WTC11 (cell line): ENCODE data around the gene ZBTB32.

Source experiments
- AFF4 ChIP-seq: sonication (generic); formaldehyde crosslinking; IDR thresholded peaks from 2 replicates; pipeline ENCODE4 v1.8.1; 2023; ENCODE audit warnings: mild to moderate bottlenecking, missing genetic modification reagents, borderline replicate concordance
- ATF2 ChIP-seq: sonication (generic); formaldehyde crosslinking; IDR thresholded peaks from 2 replicates; pipeline ENCODE4 v1.8.1; 2022; ENCODE audit warnings: low read depth, missing genetic modification reagents, borderline replicate concordance
- CREB1 ChIP-seq: sonication (generic); formaldehyde crosslinking; IDR thresholded peaks from 2 replicates; pipeline ENCODE4 v1.8.0; 2023; ENCODE audit warnings: mild to moderate bottlenecking, missing genetic modification reagents
- CTCF ChIP-seq: fragments of 200-600 bp; IDR thresholded peaks from 2 replicates; pipeline ENCODE4 v1.8.0; 2022; ENCODE audit warnings: antibody characterized with exemption
- ELF4 ChIP-seq: sonication (generic); formaldehyde crosslinking; IDR thresholded peaks from 2 replicates; pipeline ENCODE4 v1.8.1; 2022; ENCODE audit warnings: low read depth, mild to moderate bottlenecking, moderate library complexity, missing genetic modification reagents
- SP1 ChIP-seq: sonication (generic); formaldehyde crosslinking; conservative IDR thresholded peaks from 2 replicates; pipeline ENCODE4 v1.8.1; 2022; ENCODE audit warnings: missing genetic modification reagents
- USF2 ChIP-seq: sonication (generic); formaldehyde crosslinking; IDR thresholded peaks from 2 replicates; pipeline ENCODE4 v1.8.1; 2023; ENCODE audit warnings: mild to moderate bottlenecking, missing genetic modification reagents, moderate library complexity
- ZNF232 ChIP-seq: sonication (generic); formaldehyde crosslinking; IDR thresholded peaks from 2 replicates; pipeline ENCODE4 v1.8.0; 2022; ENCODE audit warnings: mild to moderate bottlenecking, missing genetic modification reagents

GRCh38 chr19:35764432-35765315 is 60.3 kb downstream of the ZBTB32 start:
- TF ChIP-seq SP1 (CRISPR knock-in tag), result no peak
- TF ChIP-seq ELF4 (CRISPR knock-in tag), result no peak
- no peak for TF ChIP-seq AFF4
- no peak for TF ChIP-seq ATF2 (CRISPR knock-in tag)
- no peak for TF ChIP-seq CTCF
- TF ChIP-seq CREB1 (CRISPR knock-in tag), result no peak
- TF ChIP-seq ZNF232 (CRISPR knock-in tag), result no peak
- no peak for TF ChIP-seq USF2
